ENCODE measurements around the gene IL23R.

IL23R gene

GRCh38 chr1:67264899-67265298 lies 98.6 kb downstream of the IL23R start:
- peak overlapping the region; percentile 12; the same call in 1 of the 2 replicates for H3K4me2 ChIP-seq (ENCODE audit: low read length)
- no peak overlapping the region for H2AFZ ChIP-seq (ENCODE audit: low read depth, low read length)
- no peak overlapping the region for H3K9ac ChIP-seq (ENCODE audit: low read length)
- H3K36me3 ChIP-seq (replicated peaks; ENCODE audit: low read depth, low read length): no peaks in the 10 kb centered on the region
- H3K27me3 ChIP-seq (ENCODE audit: low read depth, low read length): no peaks in the 10 kb centered on the region
- no peaks in the 10 kb centered on the region for H3K4me1 ChIP-seq (ENCODE audit: low read length)
- no peaks in the 10 kb centered on the region for H3K9me3 ChIP-seq (ENCODE audit: insufficient read depth, low read length)
- no peak for TF ChIP-seq EZH2phosphoT487 (IDR thresholded peaks at IDR 0.05; ENCODE audit: low read depth)
- TF ChIP-seq CTCF (IDR thresholded peaks at IDR 0.05; ENCODE audit: low read depth, low read length): no peak
- no peak overlapping the region for H3K27ac ChIP-seq (ENCODE audit: low read length)
- H3K4me3 ChIP-seq (ENCODE audit: low read length): no peak overlapping the region
- no peaks in the 10 kb centered on the region for H4K20me1 ChIP-seq (ENCODE audit: insufficient read depth, low read length)
- H3K79me2 ChIP-seq (ENCODE audit: low read length): no peaks in the 10 kb centered on the region

- H3K79me2 ChIP-seq (ENCODE audit: low read length): no peaks in the 10 kb centered on the region
- no peak for TF ChIP-seq EZH2phosphoT487 (IDR thresholded peaks at IDR 0.05; ENCODE audit: low read depth)
- no peak for TF ChIP-seq CTCF (IDR thresholded peaks at IDR 0.05; ENCODE audit: low read depth, low read length)
- no peaks in the 10 kb centered on the region for H3K27me3 ChIP-seq (ENCODE audit: low read depth, low read length)
- H3K4me3 ChIP-seq (ENCODE audit: low read length): no peak overlapping the region
- H3K9ac ChIP-seq (ENCODE audit: low read length): no peak overlapping the region
- H3K27ac ChIP-seq (ENCODE audit: low read length): no peak overlapping the region
- H3K4me1 ChIP-seq (ENCODE audit: low read length): no peaks in the 10 kb centered on the region
- no peak overlapping the region for H2AFZ ChIP-seq (ENCODE audit: low read depth, low read length)
- no peaks in the 10 kb centered on the region for H4K20me1 ChIP-seq (ENCODE audit: insufficient read depth, low read length)
- H3K4me2 ChIP-seq (ENCODE audit: low read length): no peak overlapping the region
- no peaks in the 10 kb centered on the region for H3K36me3 ChIP-seq (replicated peaks; ENCODE audit: low read depth, low read length)
- no peaks in the 10 kb centered on the region for H3K9me3 ChIP-seq (ENCODE audit: insufficient read depth, low read length)
Measured at GRCh38 chr1:67269061-67269460, 102.8 kb downstream of the IL23R start.

GRCh38 chr1:67270541-67270940 lies 104.3 kb downstream of the IL23R start:
- H3K4me3 ChIP-seq (ENCODE audit: low read length): no peak overlapping the region
- H3K4me2 ChIP-seq (ENCODE audit: low read length): no peak overlapping the region
- no peaks in the 10 kb centered on the region for H4K20me1 ChIP-seq (ENCODE audit: insufficient read depth, low read length)
- no peaks in the 10 kb centered on the region for H3K4me1 ChIP-seq (ENCODE audit: low read length)
- TF ChIP-seq EZH2phosphoT487 (IDR thresholded peaks at IDR 0.05; ENCODE audit: low read depth): no peak
- TF ChIP-seq CTCF (IDR thresholded peaks at IDR 0.05; ENCODE audit: low read depth, low read length): no peak
- no peak overlapping the region for H3K27ac ChIP-seq (ENCODE audit: low read length)
- no peaks in the 10 kb centered on the region for H3K9me3 ChIP-seq (ENCODE audit: insufficient read depth, low read length)
- no peak overlapping the region for H3K9ac ChIP-seq (ENCODE audit: low read length)
- no peaks in the 10 kb centered on the region for H3K79me2 ChIP-seq (ENCODE audit: low read length)
- H3K36me3 ChIP-seq (replicated peaks; ENCODE audit: low read depth, low read length): no peaks in the 10 kb centered on the region
- no peak overlapping the region for H2AFZ ChIP-seq (ENCODE audit: low read depth, low read length)
- no peaks in the 10 kb centered on the region for H3K27me3 ChIP-seq (ENCODE audit: low read depth, low read length)

GRCh38 chr1:67273591-67273990 lies 107.3 kb downstream of the IL23R start:
- H4K20me1 ChIP-seq (ENCODE audit: insufficient read depth, low read length): no peaks in the 10 kb centered on the region
- no peaks in the 10 kb centered on the region for H3K36me3 ChIP-seq (replicated peaks; ENCODE audit: low read depth, low read length)
- H3K9ac ChIP-seq (ENCODE audit: low read length): no peak overlapping the region
- no peak overlapping the region for H3K27ac ChIP-seq (ENCODE audit: low read length)
- H3K4me3 ChIP-seq (ENCODE audit: low read length): no peak overlapping the region
- no peak overlapping the region for H3K4me2 ChIP-seq (ENCODE audit: low read length)
- H2AFZ ChIP-seq (ENCODE audit: low read depth, low read length): no peak overlapping the region
- H3K27me3 ChIP-seq (ENCODE audit: low read depth, low read length): no peaks in the 10 kb centered on the region
- no peaks in the 10 kb centered on the region for H3K9me3 ChIP-seq (ENCODE audit: insufficient read depth, low read length)
- TF ChIP-seq CTCF (IDR thresholded peaks at IDR 0.05; ENCODE audit: low read depth, low read length) (no peak), EZH2phosphoT487 (IDR thresholded peaks at IDR 0.05; ENCODE audit: low read depth) (no peak)
- H3K4me1 ChIP-seq (ENCODE audit: low read length): no peaks in the 10 kb centered on the region
- no peaks in the 10 kb centered on the region for H3K79me2 ChIP-seq (ENCODE audit: low read length)

Data from OCI-LY3 (cell line).